Stimulated activated CD4-positive, alpha-beta T cell treated with anti-CD3 and anti-CD28 coated beads, Interleukin-1b, Interleukin-23, amount 100 ng/mL, for 4 hours (primary cell): ENCODE measurements around the gene GRB7.
"Not testable (repeated sequence)": the region's sequence is repeated elsewhere in the genome, so short reads cannot be mapped to it uniquely, and the experiment has no call there.

Source experiments
- DNase-seq, 2 donors: peaks; one replicate each; pipeline ENCODE4 v3.0.0-alpha.2; 2020; ENCODE audit warnings: low read depth in 2 of 2

The GRB7 gene

GRCh38 chr17:39732586-39732985 lies 5.2 kb upstream of the GRB7 start:
- no peak for DNase-seq

GRCh38 chr17:39735882-39736281 lies 1.9 kb upstream of the GRB7 start:
- no peak for DNase-seq

GRCh38 chr17:39736319-39737165 lies 1.2 kb upstream of the GRB7 start:
- DNase-seq = no peak

DNA sequence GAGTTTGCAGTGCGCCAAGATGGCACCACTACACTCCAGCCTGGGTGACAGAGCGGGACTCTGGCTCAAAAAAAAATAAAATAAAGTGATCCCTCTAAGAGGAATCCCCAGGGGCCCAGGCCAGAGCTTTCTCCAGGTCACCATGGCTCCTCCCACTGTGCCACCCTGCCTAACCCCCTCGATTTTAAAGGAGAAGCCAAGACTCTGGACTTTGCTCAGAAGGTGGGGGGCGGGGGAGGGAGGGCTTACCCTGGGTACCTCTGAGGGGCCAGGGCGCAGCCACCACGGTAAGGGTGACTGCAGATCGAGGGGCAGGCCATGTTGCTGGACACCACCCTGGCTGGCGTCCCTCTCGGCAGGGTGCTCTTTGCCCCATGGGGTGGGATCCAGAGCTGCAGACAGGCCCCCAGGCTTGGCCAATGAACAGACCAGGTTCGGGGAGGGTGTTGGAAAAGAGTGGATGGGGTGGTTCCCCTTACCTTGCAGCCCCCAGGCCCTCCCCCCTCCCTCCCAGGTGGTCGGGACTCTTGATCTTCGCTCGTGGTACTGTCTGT lies 455 bp upstream of the GRB7 start:
- DNase-seq = no peak

DNA sequence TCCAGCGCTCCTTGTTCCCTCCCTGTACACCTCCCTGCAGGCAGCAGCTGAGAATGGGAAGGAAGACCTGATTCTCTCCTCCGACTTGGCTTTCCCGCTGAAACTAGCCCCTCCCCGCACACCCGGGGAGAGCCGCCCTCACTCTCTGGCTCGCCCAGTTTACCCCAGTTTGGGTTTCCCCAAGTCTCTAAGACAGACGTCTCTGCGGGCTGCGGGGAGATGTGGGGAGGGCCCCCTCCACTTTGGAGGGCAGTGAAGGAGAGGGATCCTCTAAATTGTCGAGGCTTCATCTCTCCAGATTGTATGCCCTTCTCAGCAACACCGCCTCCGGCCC lies 797 bp downstream of the GRB7 start:
- DNase-seq = peak; percentile 31

- DNase-seq = no peak
These were observed 1.5 kb downstream of the GRB7 start for GRCh38 chr17:39738983-39739884.

GRCh38 chr17:39739885-39740356 lies 2.2 kb downstream of the GRB7 start:
- DNase-seq = no peak

DNA sequence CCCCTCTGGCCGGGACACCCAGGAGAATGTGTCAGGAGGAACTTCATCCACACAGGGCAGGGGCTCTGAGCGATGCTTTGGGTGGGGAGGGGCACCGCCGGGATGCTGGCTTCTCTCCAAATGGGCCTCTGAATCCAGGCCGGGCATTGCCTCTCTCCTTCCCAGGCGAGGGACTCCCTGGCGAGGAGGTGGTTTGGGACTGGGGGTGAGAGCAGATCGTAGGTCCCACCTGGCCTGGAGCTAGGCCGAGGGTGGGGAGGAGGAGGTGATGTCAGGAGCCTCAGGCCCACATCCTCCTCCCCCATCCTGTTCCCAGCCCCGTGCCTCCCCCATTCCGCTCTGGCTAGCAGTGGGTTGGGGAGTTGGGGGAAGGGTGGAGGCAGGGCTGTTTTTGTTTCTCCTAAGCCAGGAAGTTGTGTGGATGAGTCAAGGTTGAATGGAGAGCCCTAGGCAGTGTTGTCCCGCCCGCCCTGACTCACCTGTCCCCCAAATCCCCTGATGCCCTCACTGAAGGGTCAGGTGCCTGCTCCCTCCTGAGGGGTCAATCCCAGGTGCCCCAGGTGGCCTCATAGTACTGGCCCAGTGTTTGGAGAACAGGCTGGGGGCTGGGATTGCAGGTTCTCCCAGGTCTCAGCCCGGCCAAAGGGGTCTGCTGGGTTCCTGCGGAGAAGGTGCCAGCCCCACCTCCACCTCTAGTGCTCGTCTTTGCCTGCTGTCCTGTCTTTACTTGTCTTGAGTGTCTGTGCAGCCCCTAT lies 2.8 kb downstream of the GRB7 start:
- no peak for DNase-seq

DNA sequence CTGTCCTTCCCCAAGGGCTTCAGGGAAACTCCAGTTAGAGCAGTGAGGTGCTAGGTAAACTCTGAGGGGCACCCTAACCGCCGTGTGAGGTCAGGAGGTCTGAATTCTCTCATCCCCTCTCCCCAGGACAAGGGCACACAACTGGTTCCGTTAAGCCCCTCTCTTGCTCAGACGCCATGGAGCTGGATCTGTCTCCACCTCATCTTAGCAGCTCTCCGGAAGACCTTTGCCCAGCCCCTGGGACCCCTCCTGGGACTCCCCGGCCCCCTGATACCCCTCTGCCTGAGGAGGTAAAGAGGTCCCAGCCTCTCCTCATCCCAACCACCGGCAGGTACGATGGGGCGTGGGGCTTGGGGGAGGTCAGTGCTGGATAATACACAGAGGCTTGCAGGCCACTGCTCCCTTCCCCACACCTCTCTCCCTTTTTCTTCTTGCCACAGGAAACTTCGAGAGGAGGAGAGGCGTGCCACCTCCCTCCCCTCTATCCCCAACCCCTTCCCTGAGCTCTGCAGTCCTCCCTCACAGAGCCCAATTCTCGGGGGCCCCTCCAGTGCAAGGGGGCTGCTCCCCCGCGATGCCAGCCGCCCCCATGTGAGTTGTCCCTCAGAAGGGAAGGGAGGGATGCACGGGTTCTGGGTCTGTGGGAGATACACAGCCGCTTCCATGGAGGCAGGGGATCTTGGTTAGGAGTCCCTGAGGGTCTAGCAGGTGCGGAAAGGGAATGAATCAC lies 4.6 kb downstream of the GRB7 start:
- DNase-seq = no peak

DNA sequence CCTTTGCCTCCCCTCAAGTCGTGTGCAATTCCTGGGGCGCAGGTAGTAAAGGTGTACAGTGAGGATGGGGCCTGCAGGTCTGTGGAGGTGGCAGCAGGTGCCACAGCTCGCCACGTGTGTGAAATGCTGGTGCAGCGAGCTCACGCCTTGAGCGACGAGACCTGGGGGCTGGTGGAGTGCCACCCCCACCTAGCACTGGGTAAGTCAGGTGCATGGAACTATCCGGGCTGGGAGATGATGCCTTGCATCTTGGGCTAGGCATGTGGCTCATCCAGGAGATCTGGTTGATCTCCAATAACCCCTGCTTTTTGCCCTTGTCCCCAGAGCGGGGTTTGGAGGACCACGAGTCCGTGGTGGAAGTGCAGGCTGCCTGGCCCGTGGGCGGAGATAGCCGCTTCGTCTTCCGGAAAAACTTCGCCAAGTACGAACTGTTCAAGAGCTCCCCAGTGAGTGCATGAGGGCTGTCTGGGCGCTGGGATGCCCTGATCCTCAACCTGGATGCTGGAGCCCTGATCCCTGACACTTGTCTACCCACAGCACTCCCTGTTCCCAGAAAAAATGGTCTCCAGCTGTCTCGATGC lies 5.2 kb downstream of the GRB7 start:
- no peak for DNase-seq

DNA sequence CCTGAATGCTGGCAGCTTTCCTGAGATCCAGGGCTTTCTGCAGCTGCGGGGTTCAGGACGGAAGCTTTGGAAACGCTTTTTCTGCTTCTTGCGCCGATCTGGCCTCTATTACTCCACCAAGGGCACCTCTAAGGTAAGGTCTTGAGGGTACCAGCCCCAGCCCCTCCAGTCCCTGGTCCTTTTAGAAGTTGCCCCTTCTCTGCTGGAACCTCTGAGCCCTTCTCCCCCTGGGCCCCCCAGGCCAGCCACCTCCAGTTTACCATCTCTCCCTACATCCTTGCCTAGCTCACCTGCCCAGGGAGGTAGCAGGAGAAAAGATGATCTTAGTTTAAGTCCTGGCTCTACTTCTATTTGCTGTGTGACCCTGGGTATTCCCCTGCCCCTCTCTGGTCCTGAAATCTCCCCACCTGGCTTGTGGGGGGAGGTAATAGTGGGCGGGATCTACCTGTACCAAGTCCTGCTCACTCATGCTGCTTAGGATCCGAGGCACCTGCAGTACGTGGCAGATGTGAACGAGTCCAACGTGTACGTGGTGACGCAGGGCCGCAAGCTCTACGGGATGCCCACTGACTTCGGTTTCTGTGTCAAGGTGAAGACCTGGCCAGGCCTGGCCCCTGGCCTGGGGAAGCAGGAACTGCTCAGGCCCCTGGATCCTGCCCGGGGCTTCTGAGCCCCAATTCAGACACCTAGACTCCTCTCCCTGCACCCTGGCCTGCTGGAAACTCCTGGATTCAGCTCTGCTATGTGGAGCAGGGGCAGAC lies 6.5 kb downstream of the GRB7 start:
- no peak for DNase-seq

DNA sequence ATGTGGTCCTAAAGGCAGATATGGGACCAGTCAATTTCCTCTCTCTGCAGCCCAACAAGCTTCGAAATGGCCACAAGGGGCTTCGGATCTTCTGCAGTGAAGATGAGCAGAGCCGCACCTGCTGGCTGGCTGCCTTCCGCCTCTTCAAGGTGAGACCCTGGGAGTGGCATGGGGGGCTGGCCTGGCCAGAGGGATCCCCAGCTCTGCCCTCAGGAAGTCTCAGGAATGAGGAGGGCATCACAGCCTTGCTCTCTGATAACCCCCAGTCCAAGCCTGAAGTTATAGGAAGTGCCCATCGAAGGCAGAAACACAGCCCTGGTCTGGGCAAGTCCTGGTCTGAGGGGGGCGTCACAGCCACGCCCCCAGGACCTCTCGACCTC lies 7.1 kb downstream of the GRB7 start:
- DNase-seq = no peak

DNA sequence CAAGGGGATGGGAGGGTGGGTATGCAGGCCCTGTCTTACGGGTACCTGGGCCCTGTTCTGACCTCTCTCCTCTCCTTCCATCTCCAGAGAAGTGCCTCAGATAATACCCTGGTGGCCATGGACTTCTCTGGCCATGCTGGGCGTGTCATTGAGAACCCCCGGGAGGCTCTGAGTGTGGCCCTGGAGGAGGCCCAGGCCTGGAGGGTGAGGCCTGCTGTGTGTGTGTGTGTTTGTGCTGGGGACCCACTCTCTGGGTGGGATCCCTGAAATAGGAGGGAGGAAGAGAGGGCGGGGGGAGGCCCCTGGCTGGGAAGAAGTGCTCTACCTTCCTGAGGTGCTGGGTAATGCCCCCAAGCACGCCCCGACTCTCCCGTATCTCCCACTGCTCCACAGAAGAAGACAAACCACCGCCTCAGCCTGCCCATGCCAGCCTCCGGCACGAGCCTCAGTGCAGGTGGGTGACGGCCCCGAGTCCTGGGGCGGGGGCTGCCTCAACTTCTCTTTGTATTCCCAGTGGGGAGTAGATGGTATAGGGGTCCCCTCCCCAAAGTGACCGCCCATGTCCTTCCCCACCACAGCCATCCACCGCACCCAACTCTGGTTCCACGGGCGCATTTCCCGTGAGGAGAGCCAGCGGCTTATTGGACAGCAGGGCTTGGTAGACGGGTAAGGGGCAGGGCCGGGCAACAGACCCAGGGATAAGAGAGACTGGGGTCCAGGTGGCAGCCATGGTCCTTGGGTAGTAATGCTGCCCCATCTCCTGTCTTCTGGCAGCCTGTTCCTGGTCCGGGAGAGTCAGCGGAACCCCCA lies 7.8 kb downstream of the GRB7 start:
- DNase-seq = no peak

- DNase-seq = no peak
These were observed 8.4 kb downstream of the GRB7 start for GRCh38 chr17:39746145-39746461.

- no peak for DNase-seq
These were observed 10.0 kb downstream of the GRB7 start for GRCh38 chr17:39747745-39748144.

GRCh38 chr17:39748444-39749034 lies 10.8 kb downstream of the GRB7 start:
- DNase-seq = not testable (repeated sequence)

DNA sequence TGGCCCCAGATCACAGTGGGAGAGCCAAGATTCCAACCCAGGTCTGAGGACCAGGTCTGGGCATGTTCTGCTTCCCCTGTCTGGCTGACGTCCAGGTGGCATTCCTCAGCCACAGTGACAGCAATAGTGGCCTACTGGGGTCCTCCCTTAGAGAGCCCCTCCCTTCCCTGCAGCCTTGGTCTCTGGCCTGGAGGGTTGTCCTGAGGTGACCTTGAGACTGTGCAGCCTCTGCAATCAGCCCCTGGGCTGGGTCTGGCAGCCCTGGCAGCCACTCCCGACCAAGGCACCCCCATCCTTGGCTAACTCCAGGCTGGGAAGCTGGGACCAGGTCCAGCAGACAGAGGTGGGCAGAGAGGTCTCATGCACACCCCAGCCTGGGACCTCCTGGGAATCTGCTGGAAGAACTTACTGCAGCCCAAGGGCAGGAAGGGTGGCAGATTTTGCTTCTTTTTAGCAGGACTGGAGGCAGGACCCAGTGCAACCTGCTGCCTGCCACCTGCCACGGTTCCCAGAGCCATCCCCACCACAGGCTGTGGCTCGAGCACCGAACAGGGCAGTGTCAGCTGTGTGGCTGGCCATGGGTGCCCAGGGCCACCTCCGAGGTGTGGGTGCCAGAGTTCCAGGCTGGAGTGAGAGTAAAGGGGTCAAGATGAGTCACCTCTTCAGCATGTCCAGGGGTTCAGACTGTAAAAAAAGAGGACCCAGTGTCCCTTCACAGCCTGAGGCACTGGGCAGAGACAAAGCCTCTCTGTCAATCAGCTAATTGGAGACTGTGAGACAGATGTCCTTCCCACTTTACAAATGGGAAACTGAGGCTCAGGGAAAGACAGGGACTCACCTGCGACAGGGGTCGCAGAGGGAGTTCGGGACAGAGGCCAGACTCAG lies 12.6 kb downstream of the GRB7 start:
- DNase-seq = no peak

DNA sequence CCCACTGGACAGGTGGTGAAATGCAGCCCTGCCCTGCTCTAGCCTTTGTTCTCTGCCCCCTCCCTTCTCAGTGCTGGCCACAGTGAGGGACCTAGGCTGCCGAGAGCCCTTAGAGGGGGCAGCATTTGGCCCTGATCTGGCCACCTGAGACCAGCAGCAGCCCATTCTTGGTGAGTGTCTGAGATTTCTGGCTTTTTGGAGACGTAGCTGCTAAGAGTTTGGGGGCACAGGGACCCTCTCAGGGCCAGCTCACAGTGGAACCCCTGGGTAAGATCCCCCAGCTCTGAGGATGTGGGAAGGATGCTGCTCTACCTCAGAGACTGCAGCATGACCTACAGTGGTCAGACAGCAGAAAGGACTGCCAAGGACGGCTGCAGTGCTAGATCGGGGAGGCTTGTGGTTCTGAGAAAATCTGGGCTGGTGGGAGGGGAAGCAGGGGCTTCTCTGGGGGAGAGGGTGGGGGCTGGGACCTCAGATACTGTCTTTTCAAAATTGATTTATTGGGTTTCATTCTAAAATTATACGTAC lies 13.3 kb downstream of the GRB7 start:
- DNase-seq = no peak
